NOMO-1 treated with dmso at 0.1 percent for 144 hours (cell line): ENCODE data around the gene LGALS3BP.
"Not testable (repeated sequence)": the region's sequence is repeated elsewhere in the genome, so short reads cannot be mapped to it uniquely, and the experiment has no call there.

ENCODE experiments used
- DNase-seq: peaks from one replicate; lab custom pipeline; 2025; ENCODE audit not compliant: unreplicated experiment; lab: John Stamatoyannopoulos, UW

The LGALS3BP gene

GRCh38 chr17:78945455-78945854, 34.3 kb downstream of the LGALS3BP start:
- not testable (repeated sequence) for DNase-seq

GRCh38 chr17:78944956-78945355, 34.8 kb downstream of the LGALS3BP start:
- no peak for DNase-seq

- DNase-seq: no peak
These were observed 35.7 kb downstream of the LGALS3BP start for GRCh38 chr17:78944026-78944425.

- no peak for DNase-seq
These were observed 39.0 kb downstream of the LGALS3BP start for GRCh38 chr17:78940708-78941107.

GRCh38 chr17:78940258-78940657, 39.5 kb downstream of the LGALS3BP start:
- no peak for DNase-seq

- no peak for DNase-seq
These were observed 40.1 kb downstream of the LGALS3BP start for GRCh38 chr17:78939615-78940014.

GRCh38 chr17:78937561-78937960, 42.2 kb downstream of the LGALS3BP start:
- no peak for DNase-seq

GRCh38 chr17:78935419-78936323, 44.1 kb downstream of the LGALS3BP start:
- no peak for DNase-seq

GRCh38 chr17:78934681-78935418, 44.9 kb downstream of the LGALS3BP start:
- no peak for DNase-seq

GRCh38 chr17:78933959-78934568, 45.7 kb downstream of the LGALS3BP start:
- no peak for DNase-seq

GRCh38 chr17:78933025-78933958, 46.4 kb downstream of the LGALS3BP start:
- DNase-seq: peak; percentile 11

GRCh38 chr17:78929908-78930775, 49.6 kb downstream of the LGALS3BP start:
- no peak for DNase-seq

- DNase-seq: no peak
These were observed 53.8 kb downstream of the LGALS3BP start for GRCh38 chr17:78925662-78926555.

GRCh38 chr17:78925234-78925633, 54.5 kb downstream of the LGALS3BP start, which contains the start of gene TIMP2:
Gene TIMP2 (minus strand): TSS chr17:78925387. CDS start chr17:78925088, 299 bp downstream.
- peak; percentile 70 for DNase-seq

GRCh38 chr17:78924481-78925151, 55.1 kb downstream of the LGALS3BP start:
- no peak for DNase-seq

- DNase-seq: peak; percentile 60
These were observed 55.9 kb downstream of the LGALS3BP start for GRCh38 chr17:78923660-78924453.
